Measurements from ENCODE around the gene PRPSAP2. TPM values are rescaled to one million over a fixed set of nuclear protein-coding genes. Genes with fewer than 3 reads are reported as not detected.

Gene PRPSAP2
- total and polyA plus RNA-seq, 2 of the 8 experiments (the other 6 are each of a cell fraction or from before 2014, with no cell fraction given), result 28.7 to 50.5 TPM

- TF ChIP-seq MAX (IDR thresholded peaks at IDR 0.05) (no peak), TAF1 (IDR thresholded peaks at IDR 0.05; ENCODE audit: low read depth, low read length) (no peak), EZH2 (IDR thresholded peaks at IDR 0.05; ENCODE audit: low read depth, low read length, severe bottlenecking) (no peak), SIN3A (conservative IDR thresholded peaks at IDR 0.05 in 1 of 2, IDR thresholded peaks at IDR 0.05 in 1 of 2; ENCODE audit: low read depth in 1 of 2, low read length in 2 of 2) (no peak)
Measured at GRCh38 chr17:18920911-18921441, 63.0 kb downstream of the PRPSAP2 start (continued).

Data from H1 (cell line).